ENCODE measurements around the gene AKIRIN2.

DNA sequence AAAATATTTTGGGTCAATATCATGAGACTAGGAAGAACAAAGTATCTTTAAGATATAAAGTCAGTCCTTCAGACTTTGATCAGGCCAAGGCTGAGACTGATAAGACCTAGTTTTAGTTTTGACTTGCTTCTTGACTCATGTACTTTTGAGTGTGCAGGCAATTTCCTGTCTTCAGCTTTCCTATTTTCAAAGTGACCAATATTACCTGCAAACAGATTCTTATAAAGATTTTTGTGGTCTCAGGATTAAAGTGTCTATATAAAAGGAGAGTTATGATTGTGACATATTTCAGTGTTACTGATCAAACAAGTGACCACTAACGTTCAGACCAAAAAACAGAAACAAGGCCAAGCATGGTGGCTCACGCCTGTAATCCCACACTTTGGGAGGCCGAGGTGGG lies 36.0 kb upstream of the AKIRIN2 start:
- TF ChIP-seq EP300 (IDR thresholded peaks at IDR 0.05), result no peak
- no peak for TF ChIP-seq POLR2A (IDR thresholded peaks at IDR 0.05)
- TF ChIP-seq, protein P1, sequence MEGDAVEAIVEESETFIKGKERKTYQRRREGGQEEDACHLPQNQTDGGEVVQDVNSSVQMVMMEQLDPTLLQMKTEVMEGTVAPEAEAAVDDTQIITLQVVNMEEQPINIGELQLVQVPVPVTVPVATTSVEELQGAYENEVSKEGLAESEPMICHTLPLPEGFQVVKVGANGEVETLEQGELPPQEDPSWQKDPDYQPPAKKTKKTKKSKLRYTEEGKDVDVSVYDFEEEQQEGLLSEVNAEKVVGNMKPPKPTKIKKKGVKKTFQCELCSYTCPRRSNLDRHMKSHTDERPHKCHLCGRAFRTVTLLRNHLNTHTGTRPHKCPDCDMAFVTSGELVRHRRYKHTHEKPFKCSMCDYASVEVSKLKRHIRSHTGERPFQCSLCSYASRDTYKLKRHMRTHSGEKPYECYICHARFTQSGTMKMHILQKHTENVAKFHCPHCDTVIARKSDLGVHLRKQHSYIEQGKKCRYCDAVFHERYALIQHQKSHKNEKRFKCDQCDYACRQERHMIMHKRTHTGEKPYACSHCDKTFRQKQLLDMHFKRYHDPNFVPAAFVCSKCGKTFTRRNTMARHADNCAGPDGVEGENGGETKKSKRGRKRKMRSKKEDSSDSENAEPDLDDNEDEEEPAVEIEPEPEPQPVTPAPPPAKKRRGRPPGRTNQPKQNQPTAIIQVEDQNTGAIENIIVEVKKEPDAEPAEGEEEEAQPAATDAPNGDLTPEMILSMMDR (IDR thresholded peaks at IDR 0.05), result no peak
- TF ChIP-seq POLR2AphosphoS5 (IDR thresholded peaks at IDR 0.05), result no peak
